CD4-positive, CD25-positive, alpha-beta regulatory T cell (primary cell): ENCODE measurements around the gene ATP1A4. TPM values are rescaled to one million over a fixed set of nuclear protein-coding genes. Genes with fewer than 3 reads are reported as not detected.
A peak's percentile ranks its signal among the peaks of the same experiment; 100 is the strongest.

Experiments used
- ATAC-seq, 2 donors: fragments of 150-1000 bp; cut with Tn5 transposase; one replicate each; pipeline ENCODE4 v1.10.0; 2021; ENCODE audit warnings: low read depth in 2 of 2, moderate number of reproducible peaks in 2 of 2, moderate library complexity in 1 of 2
- DNase-seq, 3 donors: peaks; one replicate each; pipeline versions ENCODE4 v3.0.0 to v3.0.0-alpha.2; 2012 to 2022; ENCODE audit warnings: mixed read lengths in 1 of 3
- H3K27ac ChIP-seq: one replicate; pipeline ENCODE4 v1.7.0; 2013; ENCODE audit warnings: mild to moderate bottlenecking, low read length; ENCODE audit not compliant: insufficient read depth, poor library complexity, severe bottlenecking
- H3K27me3 ChIP-seq: one replicate; pipeline ENCODE4 v1.7.0; 2013; ENCODE audit warnings: low read length; ENCODE audit not compliant: control insufficient read depth, insufficient read depth
- H3K36me3 ChIP-seq: one replicate; pipeline ENCODE4 v1.7.0; 2013; ENCODE audit warnings: mild to moderate bottlenecking, low read length, moderate library complexity; ENCODE audit not compliant: control insufficient read depth, insufficient read depth
- H3K4me1 ChIP-seq: 2 replicates; pipeline ENCODE4 v1.7.0; 2013; ENCODE audit warnings: mild to moderate bottlenecking, low read length; ENCODE audit not compliant: insufficient read depth, control insufficient read depth, poor library complexity, severe bottlenecking
- H3K4me3 ChIP-seq: one replicate; pipeline ENCODE4 v1.7.0; 2013; ENCODE audit warnings: low read depth, mild to moderate bottlenecking, low read length, moderate library complexity
- H3K9me3 ChIP-seq, 2 experiments: 1 replicate in 1 of 2; 2 replicates in 1 of 2; pipeline ENCODE4 v1.7.0; 2013; ENCODE audit warnings: low read length in 2 of 2, mild to moderate bottlenecking in 1 of 2, moderate library complexity in 1 of 2; ENCODE audit not compliant: control insufficient read depth in 2 of 2
- H3K27ac Mint-ChIP-seq, 3 donors: one replicate each; pipeline ENCODE4 v1.8.0; 2020 to 2022; ENCODE audit warnings: mild to moderate bottlenecking in 3 of 3, mixed read lengths in 3 of 3, moderate library complexity in 2 of 3
- H3K27me3 Mint-ChIP-seq: one replicate; pipeline ENCODE4 v1.8.0; 2022; ENCODE audit warnings: mild to moderate bottlenecking, mixed read lengths
- H3K36me3 Mint-ChIP-seq: one replicate; pipeline ENCODE4 v1.8.0; 2020; ENCODE audit warnings: mixed read lengths
- H3K4me1 Mint-ChIP-seq, 4 donors: one replicate each; pipeline ENCODE4 v1.8.0; 2020 to 2022; ENCODE audit warnings: mixed read lengths in 4 of 4, mild to moderate bottlenecking in 1 of 4
- H3K4me3 Mint-ChIP-seq, 4 donors: one replicate each; pipeline ENCODE4 v1.8.0; 2020 to 2022; ENCODE audit warnings: mild to moderate bottlenecking in 4 of 4, mixed read lengths in 4 of 4, moderate library complexity in 3 of 4
- H3K9me3 Mint-ChIP-seq, 7 donors: one replicate each; pipeline ENCODE4 v1.8.0; 2020 to 2022; ENCODE audit warnings: mixed read lengths in 7 of 7, mild to moderate bottlenecking in 3 of 7, moderate library complexity in 2 of 7
- polyA plus RNA-seq, 4 donors: library from polyadenylated mRNA; unstranded; fragments of 300-500 nt; fragmentation: Illumina TruSeq; gene quantifications; one replicate each; pipeline ENCODE4 v1.2.3, GENCODE V29; 2021
- total RNA-seq: library from RNA; stranded (reverse); gene quantifications from one replicate; pipeline ENCODE4 v1.2.3, GENCODE V29; 2022

Gene ATP1A4
- total and polyA plus RNA-seq, 5 donors from 2014 or later: not detected

DNA sequence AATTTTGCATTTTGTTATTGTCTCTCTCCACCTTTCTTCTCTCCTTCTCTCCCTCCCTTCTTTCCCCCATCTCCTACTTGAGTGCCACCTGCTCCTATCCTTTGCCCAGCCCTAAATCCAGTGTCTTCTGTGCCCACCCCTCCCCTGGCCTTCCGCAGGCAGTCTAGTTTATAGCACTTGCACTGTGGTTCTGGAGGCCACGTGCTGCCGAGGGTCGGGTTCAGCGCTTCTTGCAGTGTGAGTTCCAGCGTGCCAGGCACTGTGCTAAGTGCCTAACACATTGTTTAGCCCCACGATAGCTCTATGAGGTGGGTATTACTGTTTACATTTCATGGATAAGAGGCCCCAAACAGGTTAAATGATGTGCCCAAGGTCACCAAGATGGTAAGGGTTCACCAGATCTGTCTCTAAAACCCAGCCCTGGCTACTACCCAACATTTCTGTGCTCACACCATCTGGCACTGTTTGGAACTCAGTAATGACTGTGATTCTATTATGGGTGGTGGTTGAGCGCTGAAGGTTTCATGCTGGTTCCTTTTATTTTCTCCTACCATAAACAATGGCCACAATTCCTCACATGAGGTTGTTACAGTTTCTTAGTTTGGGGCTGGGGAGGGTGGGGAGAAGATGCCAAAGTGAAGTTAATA lies 14.1 kb upstream of the ATP1A4 start:
- Mint-ChIP-seq H3K4me1 (no peaks in the 10 kb centered on the region), H3K9me3 (peaks cover 0 to 1% (median 0%) of the 10 kb centered on the region in 7 donors), H3K27me3 (peaks cover 15% of the 10 kb centered on the region), H3K36me3 (no peaks in the 10 kb centered on the region), H3K4me3 (no peak overlapping the region), H3K27ac (no peak overlapping the region)
- Histone ChIP-seq H3K4me3 (no peak overlapping the region), H3K4me1 (no peaks in the 10 kb centered on the region), H3K36me3 (no peaks in the 10 kb centered on the region), H3K27me3 (peaks cover 5% of the 10 kb centered on the region), H3K9me3 (no peaks in the 10 kb centered on the region), H3K27ac (no peak overlapping the region)
- DNase-seq (no peak), ATAC-seq (no peak)

DNA sequence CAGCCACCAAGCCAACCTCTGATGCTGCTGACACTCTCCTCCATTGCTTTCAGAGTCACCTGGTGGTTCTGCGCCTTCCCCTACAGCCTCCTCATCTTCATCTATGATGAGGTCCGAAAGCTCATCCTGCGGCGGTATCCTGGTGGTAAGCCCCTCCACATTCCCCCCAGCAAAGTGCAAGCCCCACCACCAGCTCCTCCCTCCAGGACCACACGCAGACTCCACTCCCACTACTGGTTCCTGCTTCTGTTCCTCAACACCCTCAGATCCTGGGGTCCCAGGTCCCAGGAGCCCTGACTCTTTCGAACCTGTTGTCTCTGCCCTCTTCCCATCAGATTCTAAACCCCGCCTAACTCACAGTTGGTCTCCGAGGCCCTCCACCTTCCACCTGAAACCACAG lies 11.6 kb upstream of the ATP1A4 start:
- Mint-ChIP-seq H3K4me3 (no peak overlapping the region), H3K27me3 (peaks cover 30% of the 10 kb centered on the region), H3K36me3 (no peaks in the 10 kb centered on the region), H3K4me1 (no peaks in the 10 kb centered on the region), H3K9me3 (peaks cover 0 to 1% (median 0%) of the 10 kb centered on the region in 7 donors), H3K27ac (no peak overlapping the region)
- peaks cover 10% of the 10 kb centered on the region for H3K27me3 ChIP-seq
- no peak overlapping the region for H3K27ac ChIP-seq
- no peak for ATAC-seq
- H3K4me3 ChIP-seq: no peak overlapping the region
- no peaks in the 10 kb centered on the region for H3K9me3 ChIP-seq
- H3K4me1 ChIP-seq: no peaks in the 10 kb centered on the region
- DNase-seq: no peak
- H3K36me3 ChIP-seq: no peaks in the 10 kb centered on the region

DNA sequence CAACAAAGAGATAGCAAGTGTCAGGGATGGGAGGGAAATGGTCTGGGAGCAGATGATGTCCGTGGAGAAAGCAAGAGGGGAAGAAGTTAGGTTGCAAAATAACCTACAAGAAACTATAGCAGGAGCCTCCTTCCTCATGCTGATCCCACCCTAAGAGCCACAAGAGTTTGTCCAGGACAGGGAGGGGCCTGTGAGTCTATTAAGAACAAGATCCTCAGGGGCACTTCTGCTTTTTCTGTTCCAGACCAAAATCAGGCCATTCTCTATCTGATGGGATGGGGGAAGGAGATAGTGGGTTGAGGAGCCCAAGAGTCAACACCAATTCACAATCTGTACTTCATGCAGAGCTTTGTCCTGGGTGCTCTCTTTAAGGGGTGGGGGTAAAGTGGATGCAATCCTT lies 7.7 kb upstream of the ATP1A4 start:
- peaks cover 38% of the 10 kb centered on the region for H3K27me3 Mint-ChIP-seq
- H3K36me3 Mint-ChIP-seq: no peaks in the 10 kb centered on the region
- Histone ChIP-seq H3K36me3 (no peaks in the 10 kb centered on the region), H3K27me3 (peaks cover 10% of the 10 kb centered on the region), H3K4me1 (no peaks in the 10 kb centered on the region), H3K4me3 (no peak overlapping the region), H3K9me3 (no peaks in the 10 kb centered on the region), H3K27ac (no peak overlapping the region)
- peak overlapping the region in 1 of 3 donors; percentile 15 for H3K27ac Mint-ChIP-seq
- DNase-seq (no peak), ATAC-seq (no peak)
- H3K4me3 Mint-ChIP-seq: no peak overlapping the region
- peaks cover 0 to 1% (median 0%) of the 10 kb centered on the region in 7 donors for H3K9me3 Mint-ChIP-seq
- no peaks in the 10 kb centered on the region for H3K4me1 Mint-ChIP-seq

DNA sequence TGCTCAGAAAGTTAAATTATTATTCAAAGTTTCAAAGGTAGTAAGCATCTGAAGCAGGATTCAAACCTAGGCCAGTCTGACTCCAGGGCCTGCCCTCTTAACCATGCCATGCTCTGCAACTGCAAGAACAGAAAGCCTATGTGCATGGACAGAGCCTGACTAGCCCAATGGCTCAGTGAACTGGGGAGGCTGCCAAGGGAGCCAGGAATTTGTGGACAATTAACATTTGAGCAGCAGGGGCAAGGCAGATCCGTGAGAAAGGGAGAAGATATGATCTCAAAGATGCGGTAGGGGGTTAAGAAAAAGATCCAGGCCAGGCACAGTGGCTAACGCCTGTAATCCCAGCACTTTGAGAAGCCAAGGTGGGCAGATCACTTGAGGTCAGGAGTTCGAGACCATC lies 6.5 kb upstream of the ATP1A4 start:
- no peak for ATAC-seq
- DNase-seq: no peak
- H3K9me3 Mint-ChIP-seq: peaks cover 0 to under 1% (median 0%) of the 10 kb centered on the region in 7 donors
- Histone ChIP-seq H3K9me3 (no peaks in the 10 kb centered on the region), H3K4me1 (no peaks in the 10 kb centered on the region), H3K27me3 (peaks cover 10% of the 10 kb centered on the region), H3K4me3 (no peak overlapping the region), H3K27ac (no peak overlapping the region), H3K36me3 (no peaks in the 10 kb centered on the region)
- no peak overlapping the region for H3K27ac Mint-ChIP-seq
- no peaks in the 10 kb centered on the region for H3K36me3 Mint-ChIP-seq
- H3K4me1 Mint-ChIP-seq: no peaks in the 10 kb centered on the region
- H3K4me3 Mint-ChIP-seq: no peak overlapping the region
- peaks cover 44% of the 10 kb centered on the region for H3K27me3 Mint-ChIP-seq

DNA sequence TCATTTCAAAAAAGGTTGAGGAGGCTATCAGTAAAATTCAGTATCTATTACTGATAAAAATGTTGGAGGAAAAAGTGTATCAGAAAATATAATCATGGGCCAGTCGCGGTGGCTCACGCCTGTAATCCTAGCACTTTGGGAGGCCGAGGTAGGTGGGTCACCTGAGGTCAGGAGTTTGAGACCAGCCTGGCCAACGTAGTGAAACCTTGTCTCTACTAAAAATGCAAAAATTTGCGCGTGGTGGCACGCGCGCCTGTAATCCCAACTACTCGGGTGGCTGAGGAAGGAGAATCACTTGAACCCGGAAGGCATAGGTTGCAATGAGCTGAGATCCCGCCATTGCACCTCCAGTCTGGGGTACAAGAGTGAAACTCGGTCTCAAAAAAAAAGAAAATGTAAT lies 5.3 kb upstream of the ATP1A4 start:
- H3K36me3 ChIP-seq: no peaks in the 10 kb centered on the region
- H3K9me3 Mint-ChIP-seq: no peaks in the 10 kb centered on the region
- H3K27ac ChIP-seq: no peak overlapping the region
- no peaks in the 10 kb centered on the region for H3K9me3 ChIP-seq
- no peaks in the 10 kb centered on the region for H3K4me1 ChIP-seq
- H3K4me1 Mint-ChIP-seq: no peaks in the 10 kb centered on the region
- no peak overlapping the region for H3K4me3 ChIP-seq
- H3K27ac Mint-ChIP-seq: no peak overlapping the region
- no peaks in the 10 kb centered on the region for H3K36me3 Mint-ChIP-seq
- peaks cover 40% of the 10 kb centered on the region for H3K27me3 Mint-ChIP-seq
- peaks cover 12% of the 10 kb centered on the region for H3K27me3 ChIP-seq
- no peak overlapping the region for H3K4me3 Mint-ChIP-seq
- no peak for DNase-seq
- no peak for ATAC-seq

DNA sequence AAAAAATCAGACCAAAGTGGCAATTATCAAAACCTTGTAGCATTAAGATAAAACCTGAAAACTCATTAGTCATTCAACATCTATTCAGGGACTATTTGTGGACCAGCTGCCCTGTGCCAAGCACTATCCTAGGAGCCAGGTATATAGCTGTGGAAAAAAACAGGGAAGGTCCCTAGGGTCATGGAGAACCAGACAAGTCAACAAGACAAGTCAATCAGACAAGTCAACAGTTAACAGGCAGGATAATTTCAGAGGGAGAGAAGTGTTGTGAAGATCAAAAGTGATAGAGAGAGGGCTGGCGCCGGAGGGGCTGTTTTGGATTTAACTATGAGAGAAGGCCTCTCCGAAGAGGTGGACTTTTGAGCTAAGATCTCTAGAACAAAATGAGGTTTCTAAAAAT lies 3.3 kb upstream of the ATP1A4 start:
- ATAC-seq (no peak), DNase-seq (no peak)
- no peaks in the 10 kb centered on the region for H3K9me3 ChIP-seq
- Mint-ChIP-seq H3K9me3 (no peaks in the 10 kb centered on the region), H3K4me1 (no peaks in the 10 kb centered on the region), H3K4me3 (no peak overlapping the region), H3K27me3 (peaks cover 30% of the 10 kb centered on the region), H3K36me3 (no peaks in the 10 kb centered on the region), H3K27ac (no peak overlapping the region)
- H3K27me3 ChIP-seq: peaks cover 4% of the 10 kb centered on the region
- no peaks in the 10 kb centered on the region for H3K36me3 ChIP-seq
- no peak overlapping the region for H3K27ac ChIP-seq
- H3K4me3 ChIP-seq: no peak overlapping the region
- no peaks in the 10 kb centered on the region for H3K4me1 ChIP-seq

DNA sequence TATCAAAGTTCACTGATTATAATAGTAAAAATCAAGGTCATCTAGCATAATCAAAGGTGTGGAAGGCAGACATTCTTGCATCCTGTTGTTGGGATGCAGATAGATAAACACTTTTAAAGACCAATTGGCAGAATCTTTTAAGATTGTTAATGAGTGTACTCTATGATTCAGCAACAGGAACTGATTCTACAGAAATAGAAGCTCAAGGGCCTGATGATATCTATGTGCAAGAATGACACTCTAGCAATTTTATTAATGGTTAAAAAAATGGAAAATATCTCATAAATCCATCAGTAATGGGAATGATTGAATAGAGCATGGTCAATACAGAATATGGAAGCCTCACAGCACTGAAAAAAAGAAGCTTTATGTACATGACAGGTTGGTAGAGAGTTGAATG lies 2.2 kb upstream of the ATP1A4 start:
- no peak for ATAC-seq
- Mint-ChIP-seq H3K4me1 (no peaks in the 10 kb centered on the region), H3K27me3 (peaks cover 24% of the 10 kb centered on the region)

DNA sequence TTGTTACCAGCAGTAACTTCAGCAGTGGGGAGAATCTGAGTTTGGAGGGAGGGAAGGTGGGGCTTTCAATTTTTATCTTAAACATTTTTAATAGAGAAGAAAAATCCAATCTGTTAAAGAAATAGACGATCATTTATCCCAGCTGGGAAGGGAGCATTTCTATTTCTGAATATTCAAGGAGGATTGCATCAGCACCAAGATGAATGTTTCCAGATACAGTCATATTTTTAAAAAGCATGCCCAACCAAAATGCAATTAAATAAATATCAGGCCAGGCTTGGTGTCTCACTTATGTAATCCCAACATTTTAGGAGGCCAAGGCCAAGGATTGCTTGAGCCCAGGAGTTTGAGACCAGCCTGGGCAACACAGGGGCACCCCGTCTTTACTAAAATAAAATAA lies 1.7 kb upstream of the ATP1A4 start:
- Histone ChIP-seq H3K27ac (no peak overlapping the region), H3K9me3 (no peaks in the 10 kb centered on the region), H3K4me3 (no peak overlapping the region), H3K4me1 (no peaks in the 10 kb centered on the region), H3K27me3 (peaks cover 2% of the 10 kb centered on the region), H3K36me3 (no peaks in the 10 kb centered on the region)
- peaks cover 22% of the 10 kb centered on the region for H3K27me3 Mint-ChIP-seq
- no peak overlapping the region for H3K27ac Mint-ChIP-seq
- no peak for DNase-seq
- H3K4me1 Mint-ChIP-seq: no peaks in the 10 kb centered on the region
- no peaks in the 10 kb centered on the region for H3K36me3 Mint-ChIP-seq
- no peak for ATAC-seq
- no peaks in the 10 kb centered on the region for H3K9me3 Mint-ChIP-seq
- no peak overlapping the region for H3K4me3 Mint-ChIP-seq

More for the DNA sequence above, 2.2 kb upstream of the ATP1A4 start:
- no peak for DNase-seq
- no peaks in the 10 kb centered on the region for H3K9me3 Mint-ChIP-seq
- no peaks in the 10 kb centered on the region for H3K36me3 ChIP-seq
- H3K27ac ChIP-seq: no peak overlapping the region
- peaks cover 2% of the 10 kb centered on the region for H3K27me3 ChIP-seq
- H3K4me3 Mint-ChIP-seq: no peak overlapping the region
- no peak overlapping the region for H3K27ac Mint-ChIP-seq
- no peaks in the 10 kb centered on the region for H3K4me1 ChIP-seq
- no peaks in the 10 kb centered on the region for H3K9me3 ChIP-seq
- H3K36me3 Mint-ChIP-seq: no peaks in the 10 kb centered on the region
- no peak overlapping the region for H3K4me3 ChIP-seq
